Measurements from ENCODE around the gene SLIT3.

Gene SLIT3

DNA sequence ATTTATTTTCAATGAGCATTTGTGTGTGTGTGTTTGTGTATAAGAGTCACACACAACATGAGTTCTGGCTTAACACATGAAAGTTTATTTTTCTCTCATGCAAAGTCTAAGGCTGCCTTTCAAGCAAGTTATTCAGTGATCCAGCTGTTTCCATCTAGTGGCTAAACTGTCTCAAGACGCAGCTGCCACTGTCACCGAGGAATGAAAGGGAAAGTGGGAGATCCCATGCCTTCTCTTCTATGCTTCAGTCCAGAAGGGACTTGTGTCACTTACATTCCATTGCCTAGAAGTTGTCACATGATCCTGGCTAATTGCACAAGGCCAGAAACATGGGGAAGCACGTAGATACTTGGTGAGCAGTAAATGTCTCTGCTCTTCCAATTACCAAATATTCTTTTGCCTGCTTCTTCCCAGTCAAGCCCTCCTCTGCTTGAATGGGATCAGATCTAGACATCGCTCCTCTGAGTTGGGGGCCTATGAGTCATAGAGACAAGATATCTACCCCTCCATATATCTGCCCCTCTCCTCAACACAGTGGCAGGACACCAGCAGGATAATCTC is 30.4 kb upstream of the SLIT3 start:
- H3K9me3 ChIP-seq (ENCODE audit: control insufficient read depth, low read length), result no peaks in the 10 kb centered on the region
- no peaks in the 10 kb centered on the region for H3K4me1 ChIP-seq (ENCODE audit: control insufficient read depth, insufficient read depth, low read length, poor library complexity, severe bottlenecking)
- H3K27ac ChIP-seq (ENCODE audit: insufficient read depth, low read length, poor library complexity, severe bottlenecking), result no peak overlapping the region
- no peak overlapping the region for H3K4me3 ChIP-seq (ENCODE audit: insufficient read depth, low read depth, low read length, poor library complexity, severe bottlenecking)
- H3K27me3 ChIP-seq (replicated peaks; ENCODE audit: control insufficient read depth, insufficient read depth, low read length, poor library complexity, severe bottlenecking), result no peaks in the 10 kb centered on the region
- DNase-seq, result no peak
- no peaks in the 10 kb centered on the region for H3K36me3 ChIP-seq (ENCODE audit: control insufficient read depth, insufficient read depth, low read length)

DNA sequence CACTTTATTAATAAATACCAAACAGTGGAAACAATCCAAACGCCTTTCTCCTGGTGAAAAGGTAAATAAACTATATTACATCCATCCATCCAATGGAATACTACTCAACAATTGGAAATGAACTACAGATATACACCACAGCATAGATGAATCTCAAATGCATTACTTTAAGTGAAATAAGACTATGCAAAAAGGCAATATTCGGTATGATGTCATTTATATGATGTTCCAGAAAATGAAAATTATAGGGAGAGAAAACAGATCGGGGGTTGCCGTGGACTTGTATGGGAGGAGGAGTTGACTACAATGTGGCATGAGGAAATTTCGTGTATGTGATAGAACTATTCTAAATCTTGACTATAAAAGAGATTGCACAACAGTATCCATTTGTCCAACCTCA is 27.5 kb upstream of the SLIT3 start:
- Histone ChIP-seq H3K4me1 (ENCODE audit: control insufficient read depth, insufficient read depth, low read length, poor library complexity, severe bottlenecking) (no peaks in the 10 kb centered on the region), H3K4me3 (ENCODE audit: insufficient read depth, low read depth, low read length, poor library complexity, severe bottlenecking) (no peak overlapping the region), H3K27ac (ENCODE audit: insufficient read depth, low read length, poor library complexity, severe bottlenecking) (no peak overlapping the region), H3K27me3 (replicated peaks; ENCODE audit: control insufficient read depth, insufficient read depth, low read length, poor library complexity, severe bottlenecking) (no peaks in the 10 kb centered on the region), H3K36me3 (ENCODE audit: control insufficient read depth, insufficient read depth, low read length) (no peaks in the 10 kb centered on the region), H3K9me3 (ENCODE audit: control insufficient read depth, low read length) (no peaks in the 10 kb centered on the region)
- DNase-seq, result no peak

DNA sequence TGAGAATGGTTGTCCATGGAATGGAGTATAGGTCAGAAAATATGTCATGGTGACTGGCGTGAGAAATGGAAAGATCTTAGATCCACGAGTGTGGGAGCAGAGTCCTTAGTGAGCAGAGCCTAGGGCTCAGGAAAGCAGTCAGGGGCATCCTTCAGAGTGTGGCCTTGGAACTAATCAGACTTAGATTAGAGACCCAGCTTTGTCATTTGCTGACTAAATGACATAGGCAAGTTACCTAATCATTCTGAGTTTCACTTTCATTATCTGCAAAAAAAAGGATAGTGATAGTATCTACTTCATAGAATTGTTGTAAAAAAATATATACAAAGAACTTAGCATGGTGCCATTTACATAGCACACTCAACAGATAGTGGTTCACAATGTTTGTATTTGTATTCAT is 24.3 kb upstream of the SLIT3 start:
- H3K27ac ChIP-seq (ENCODE audit: insufficient read depth, low read length, poor library complexity, severe bottlenecking), result no peak overlapping the region
- no peaks in the 10 kb centered on the region for H3K36me3 ChIP-seq (ENCODE audit: control insufficient read depth, insufficient read depth, low read length)
- H3K9me3 ChIP-seq (ENCODE audit: control insufficient read depth, low read length), result no peaks in the 10 kb centered on the region
- no peak overlapping the region for H3K4me3 ChIP-seq (ENCODE audit: insufficient read depth, low read depth, low read length, poor library complexity, severe bottlenecking)
- no peaks in the 10 kb centered on the region for H3K27me3 ChIP-seq (replicated peaks; ENCODE audit: control insufficient read depth, insufficient read depth, low read length, poor library complexity, severe bottlenecking)
- no peaks in the 10 kb centered on the region for H3K4me1 ChIP-seq (ENCODE audit: control insufficient read depth, insufficient read depth, low read length, poor library complexity, severe bottlenecking)
- DNase-seq, result no peak

DNA sequence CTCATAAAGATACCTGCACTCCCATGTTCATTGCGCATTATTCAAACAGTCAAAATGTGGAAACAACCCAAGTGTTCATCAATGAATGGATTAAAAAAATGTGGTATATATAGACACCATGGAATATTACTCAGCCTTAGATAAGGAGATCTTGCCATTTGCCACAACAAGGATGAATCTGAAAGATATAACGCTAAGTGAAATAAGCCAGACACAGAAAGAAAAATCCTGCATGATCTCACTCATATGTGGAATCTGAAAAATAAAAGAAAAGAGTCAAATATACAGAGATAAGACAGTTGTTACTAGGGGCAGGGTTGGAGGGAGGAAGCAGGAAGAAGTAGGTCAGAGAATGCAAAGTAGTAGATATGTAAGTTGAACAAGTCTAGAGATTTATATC is 17.6 kb upstream of the SLIT3 start:
- H3K4me1 ChIP-seq (ENCODE audit: control insufficient read depth, insufficient read depth, low read length, poor library complexity, severe bottlenecking), result no peaks in the 10 kb centered on the region
- H3K4me3 ChIP-seq (ENCODE audit: insufficient read depth, low read depth, low read length, poor library complexity, severe bottlenecking), result no peak overlapping the region
- H3K36me3 ChIP-seq (ENCODE audit: control insufficient read depth, insufficient read depth, low read length), result no peaks in the 10 kb centered on the region
- DNase-seq, result no peak
- H3K9me3 ChIP-seq (ENCODE audit: control insufficient read depth, low read length), result no peaks in the 10 kb centered on the region
- no peaks in the 10 kb centered on the region for H3K27me3 ChIP-seq (replicated peaks; ENCODE audit: control insufficient read depth, insufficient read depth, low read length, poor library complexity, severe bottlenecking)
- H3K27ac ChIP-seq (ENCODE audit: insufficient read depth, low read length, poor library complexity, severe bottlenecking), result no peak overlapping the region

DNA sequence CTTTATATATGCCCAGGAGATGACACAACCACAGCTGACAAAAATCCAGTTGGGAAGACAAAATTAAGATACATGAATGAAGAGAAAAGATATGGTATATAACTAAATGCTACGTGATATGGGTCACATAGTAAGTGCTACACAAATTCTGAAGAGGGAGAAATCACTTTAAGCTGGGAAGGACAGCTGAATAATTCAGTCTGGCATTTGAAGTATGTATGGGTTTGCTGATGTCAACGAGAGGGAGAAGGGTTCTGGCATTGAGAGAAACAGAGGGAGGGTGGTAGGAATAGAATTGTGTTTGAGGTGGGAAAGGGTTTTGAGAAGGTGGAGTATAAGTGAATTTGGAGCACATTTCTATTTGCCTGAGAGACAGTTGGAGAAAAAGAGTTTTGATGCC is 6.7 kb upstream of the SLIT3 start:
- H3K4me3 ChIP-seq (ENCODE audit: insufficient read depth, low read depth, low read length, poor library complexity, severe bottlenecking), result no peak overlapping the region
- no peaks in the 10 kb centered on the region for H3K4me1 ChIP-seq (ENCODE audit: control insufficient read depth, insufficient read depth, low read length, poor library complexity, severe bottlenecking)
- no peak overlapping the region for H3K27ac ChIP-seq (ENCODE audit: insufficient read depth, low read length, poor library complexity, severe bottlenecking)
- no peaks in the 10 kb centered on the region for H3K36me3 ChIP-seq (ENCODE audit: control insufficient read depth, insufficient read depth, low read length)
- H3K27me3 ChIP-seq (replicated peaks; ENCODE audit: control insufficient read depth, insufficient read depth, low read length, poor library complexity, severe bottlenecking), result no peaks in the 10 kb centered on the region
- DNase-seq, result no peak
- no peaks in the 10 kb centered on the region for H3K9me3 ChIP-seq (ENCODE audit: control insufficient read depth, low read length)

DNA sequence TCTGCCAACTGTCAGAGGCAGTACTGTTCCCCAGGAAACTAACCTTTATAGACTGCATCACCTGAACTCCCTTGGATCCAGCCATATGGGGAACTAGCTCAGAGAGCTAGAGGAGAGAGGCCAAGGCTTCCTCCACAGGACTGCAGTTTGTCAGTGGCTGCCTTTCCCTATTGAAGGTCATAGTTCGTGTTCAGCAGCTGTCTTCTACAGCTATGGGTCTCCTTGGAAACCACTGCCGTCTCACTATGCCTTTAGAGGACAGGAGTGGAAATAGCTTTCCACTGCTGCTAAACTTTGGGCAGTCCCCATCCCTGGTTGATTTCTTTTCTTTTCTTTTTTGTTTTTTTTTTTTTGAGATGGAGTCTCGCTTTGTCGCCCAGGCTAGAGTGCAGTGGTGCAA is 4.4 kb upstream of the SLIT3 start:
- no peak overlapping the region for H3K4me3 ChIP-seq (ENCODE audit: insufficient read depth, low read depth, low read length, poor library complexity, severe bottlenecking)
- H3K4me1 ChIP-seq (ENCODE audit: control insufficient read depth, insufficient read depth, low read length, poor library complexity, severe bottlenecking), result no peaks in the 10 kb centered on the region
- no peaks in the 10 kb centered on the region for H3K36me3 ChIP-seq (ENCODE audit: control insufficient read depth, insufficient read depth, low read length)
- no peaks in the 10 kb centered on the region for H3K27me3 ChIP-seq (replicated peaks; ENCODE audit: control insufficient read depth, insufficient read depth, low read length, poor library complexity, severe bottlenecking)
- H3K9me3 ChIP-seq (ENCODE audit: control insufficient read depth, low read length), result no peaks in the 10 kb centered on the region
- no peak overlapping the region for H3K27ac ChIP-seq (ENCODE audit: insufficient read depth, low read length, poor library complexity, severe bottlenecking)
- DNase-seq, result no peak

DNA sequence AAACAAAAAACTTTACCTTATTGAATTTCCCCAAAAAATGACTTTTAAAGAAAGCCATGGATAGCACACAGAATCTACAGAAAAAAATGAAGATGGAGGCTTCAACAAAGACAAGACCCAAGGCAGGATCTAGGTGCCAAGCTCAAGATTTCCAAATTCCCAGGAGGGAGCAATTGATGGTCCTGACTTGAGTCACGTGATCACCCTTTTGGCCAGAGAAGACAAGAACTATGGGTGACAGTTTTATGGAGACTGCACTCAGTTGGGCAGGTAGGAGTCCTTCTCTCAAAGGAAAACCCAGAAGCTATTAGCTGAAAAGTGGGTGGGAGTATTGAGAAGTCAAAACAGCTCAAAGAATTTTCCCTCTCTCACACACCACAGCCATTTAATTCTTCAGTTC is 3.2 kb upstream of the SLIT3 start:
- no peaks in the 10 kb centered on the region for H3K4me1 ChIP-seq (ENCODE audit: control insufficient read depth, insufficient read depth, low read length, poor library complexity, severe bottlenecking)
- no peak for DNase-seq
- H3K27me3 ChIP-seq (replicated peaks; ENCODE audit: control insufficient read depth, insufficient read depth, low read length, poor library complexity, severe bottlenecking), result no peaks in the 10 kb centered on the region
- no peaks in the 10 kb centered on the region for H3K9me3 ChIP-seq (ENCODE audit: control insufficient read depth, low read length)
- no peak overlapping the region for H3K4me3 ChIP-seq (ENCODE audit: insufficient read depth, low read depth, low read length, poor library complexity, severe bottlenecking)
- no peaks in the 10 kb centered on the region for H3K36me3 ChIP-seq (ENCODE audit: control insufficient read depth, insufficient read depth, low read length)
- H3K27ac ChIP-seq (ENCODE audit: insufficient read depth, low read length, poor library complexity, severe bottlenecking), result no peak overlapping the region

DNA sequence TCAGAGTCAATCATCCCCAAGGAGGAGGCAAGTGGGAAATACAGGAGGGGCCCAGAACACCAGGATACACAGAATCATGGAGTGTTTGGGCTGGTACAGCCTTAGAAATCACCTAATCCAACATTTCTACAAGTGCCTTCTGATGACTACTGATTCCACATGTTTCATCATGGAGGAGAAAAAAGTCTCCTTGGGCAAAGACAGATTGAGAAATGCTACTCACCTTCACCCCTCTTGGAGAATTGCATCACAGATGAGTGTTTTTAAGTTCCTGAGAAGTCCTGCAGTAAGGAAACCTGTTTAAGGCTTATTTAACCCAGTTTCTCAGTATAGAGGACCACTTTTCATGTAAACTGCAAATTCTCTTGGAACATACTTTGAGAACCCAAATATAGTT is 2.2 kb upstream of the SLIT3 start:
- Histone ChIP-seq H3K4me3 (ENCODE audit: insufficient read depth, low read depth, low read length, poor library complexity, severe bottlenecking) (no peak overlapping the region), H3K4me1 (ENCODE audit: control insufficient read depth, insufficient read depth, low read length, poor library complexity, severe bottlenecking) (no peaks in the 10 kb centered on the region), H3K27ac (ENCODE audit: insufficient read depth, low read length, poor library complexity, severe bottlenecking) (no peak overlapping the region), H3K36me3 (ENCODE audit: control insufficient read depth, insufficient read depth, low read length) (no peaks in the 10 kb centered on the region), H3K27me3 (replicated peaks; ENCODE audit: control insufficient read depth, insufficient read depth, low read length, poor library complexity, severe bottlenecking) (no peaks in the 10 kb centered on the region), H3K9me3 (ENCODE audit: control insufficient read depth, low read length) (no peaks in the 10 kb centered on the region)
- DNase-seq, result no peak

DNA sequence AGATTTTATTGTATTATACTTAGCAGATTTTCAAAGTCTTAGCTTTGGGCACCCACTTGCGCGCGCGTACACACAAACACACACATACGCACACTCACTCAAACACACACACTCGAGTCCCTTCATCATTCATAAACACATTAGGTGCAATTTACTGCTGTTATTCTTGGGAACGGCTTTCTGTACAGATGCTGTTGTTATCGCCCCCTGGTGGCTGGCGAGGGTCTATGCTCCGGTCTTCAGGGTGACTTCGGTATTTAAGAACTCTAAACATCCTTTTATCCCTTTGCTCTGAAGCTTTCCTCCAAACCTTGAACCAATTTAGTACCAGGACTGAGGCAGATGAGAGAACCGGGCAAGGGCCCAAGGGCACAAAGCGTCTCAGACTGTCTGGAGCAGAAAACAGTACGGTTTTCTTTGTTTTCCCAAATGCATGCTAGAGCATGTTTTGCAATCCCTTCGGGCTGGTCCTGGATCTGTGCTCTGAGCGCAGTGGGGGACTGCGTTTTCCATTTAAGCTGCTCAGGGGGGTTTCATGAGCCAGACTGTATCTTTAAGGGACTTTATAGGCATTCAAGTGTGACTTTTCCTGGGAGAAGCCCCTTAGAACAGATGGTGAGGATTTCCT is 1.7 kb upstream of the SLIT3 start:
- H3K27me3 ChIP-seq (replicated peaks; ENCODE audit: control insufficient read depth, insufficient read depth, low read length, poor library complexity, severe bottlenecking), result no peaks in the 10 kb centered on the region
- peak in 1 of 3 donors; percentile 24 for DNase-seq
- H3K4me1 ChIP-seq (ENCODE audit: control insufficient read depth, insufficient read depth, low read length, poor library complexity, severe bottlenecking), result no peaks in the 10 kb centered on the region
- no peaks in the 10 kb centered on the region for H3K9me3 ChIP-seq (ENCODE audit: control insufficient read depth, low read length)
- H3K36me3 ChIP-seq (ENCODE audit: control insufficient read depth, insufficient read depth, low read length), result no peaks in the 10 kb centered on the region
- no peak overlapping the region for H3K4me3 ChIP-seq (ENCODE audit: insufficient read depth, low read depth, low read length, poor library complexity, severe bottlenecking)
- no peak overlapping the region for H3K27ac ChIP-seq (ENCODE audit: insufficient read depth, low read length, poor library complexity, severe bottlenecking)

DNA sequence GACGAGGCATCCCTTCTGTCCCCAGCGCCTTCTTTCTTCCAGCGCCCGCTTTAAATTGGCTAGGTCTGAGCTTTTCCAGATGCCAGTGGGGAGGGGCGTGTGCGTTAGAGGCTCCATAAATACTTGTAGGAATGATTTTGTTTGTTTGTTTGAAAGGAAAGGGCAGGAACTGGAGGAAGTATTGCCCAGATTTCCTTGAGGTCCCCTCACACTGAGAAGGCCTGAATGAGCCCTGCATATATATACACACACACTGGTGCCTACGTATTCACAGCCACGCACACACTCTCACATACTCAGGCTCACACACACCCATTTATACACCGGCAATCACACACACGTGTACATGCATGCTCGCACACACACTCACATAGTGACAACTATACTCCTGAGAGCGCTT is 1.0 kb upstream of the SLIT3 start:
- H3K27ac ChIP-seq (ENCODE audit: insufficient read depth, low read length, poor library complexity, severe bottlenecking), result no peak overlapping the region
- no peaks in the 10 kb centered on the region for H3K4me1 ChIP-seq (ENCODE audit: control insufficient read depth, insufficient read depth, low read length, poor library complexity, severe bottlenecking)
- no peaks in the 10 kb centered on the region for H3K36me3 ChIP-seq (ENCODE audit: control insufficient read depth, insufficient read depth, low read length)
- H3K4me3 ChIP-seq (ENCODE audit: insufficient read depth, low read depth, low read length, poor library complexity, severe bottlenecking), result no peak overlapping the region
- H3K27me3 ChIP-seq (replicated peaks; ENCODE audit: control insufficient read depth, insufficient read depth, low read length, poor library complexity, severe bottlenecking), result no peaks in the 10 kb centered on the region
- H3K9me3 ChIP-seq (ENCODE audit: control insufficient read depth, low read length), result no peaks in the 10 kb centered on the region
- DNase-seq, result no peak
